Measurements from ENCODE around the gene RFK.
A peak's percentile ranks its signal among the peaks of the same experiment; 100 is the strongest.

Gene RFK

DNA sequence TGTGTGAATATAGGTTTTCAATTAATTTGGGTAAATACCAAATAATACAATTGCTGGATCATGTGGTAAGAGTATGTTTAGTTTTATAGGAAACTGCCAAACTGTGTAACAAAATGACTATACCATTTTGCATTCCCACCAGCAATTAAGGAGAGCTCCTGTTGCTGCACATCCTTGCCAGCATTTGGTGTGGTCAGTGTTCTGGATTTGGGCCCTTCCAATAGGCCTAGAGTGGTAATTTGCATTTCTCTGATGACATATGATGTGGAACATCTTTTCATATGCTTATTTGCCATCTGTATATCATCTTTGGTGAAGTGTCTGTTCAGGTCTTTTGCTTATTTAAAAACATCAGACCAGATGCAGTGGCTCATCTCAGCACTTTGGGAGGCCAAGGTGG is 11.6 kb upstream of the RFK start:
- DNase-seq, result no peak

GRCh38 chr9:76405340-76405739 is 11.1 kb upstream of the RFK start:
- no peak for DNase-seq

DNA sequence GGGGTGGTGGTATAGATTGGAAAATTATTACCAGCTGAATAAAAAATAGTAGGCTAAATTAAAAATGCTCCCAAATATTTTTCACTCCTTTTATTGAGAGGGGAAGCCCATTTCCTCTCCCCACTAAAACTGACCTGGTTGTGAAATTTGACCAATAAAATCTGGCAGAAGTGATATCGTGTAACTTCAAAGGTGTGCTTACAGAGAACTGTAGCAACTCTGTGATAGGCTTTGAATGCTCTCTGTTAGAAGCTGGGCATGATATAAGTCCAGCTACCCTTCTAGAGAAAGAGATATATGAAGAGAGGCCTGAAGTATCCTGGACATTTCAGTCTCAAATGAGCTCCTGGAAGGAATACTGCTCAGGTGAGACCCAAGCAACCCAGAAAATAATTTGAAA is 10.2 kb upstream of the RFK start:
- no peak for DNase-seq

- DNase-seq, result peak in 1 of 2 experiments; percentile 1
Observed at GRCh38 chr9:76403352-76403751, 9.1 kb upstream of the RFK start.

GRCh38 chr9:76401580-76402354 is 7.5 kb upstream of the RFK start:
- DNase-seq, result no peak

- no peak for DNase-seq
Observed at GRCh38 chr9:76401176-76401575, 7.0 kb upstream of the RFK start.

GRCh38 chr9:76400534-76401096 is 6.4 kb upstream of the RFK start:
- no peak for DNase-seq

- DNase-seq, result no peak
Observed at GRCh38 chr9:76399856-76400255, 5.6 kb upstream of the RFK start.

GRCh38 chr9:76396597-76396996 is 2.4 kb upstream of the RFK start:
- no peak for DNase-seq

GRCh38 chr9:76396144-76396543 is 1.9 kb upstream of the RFK start:
- no peak for DNase-seq

DNA sequence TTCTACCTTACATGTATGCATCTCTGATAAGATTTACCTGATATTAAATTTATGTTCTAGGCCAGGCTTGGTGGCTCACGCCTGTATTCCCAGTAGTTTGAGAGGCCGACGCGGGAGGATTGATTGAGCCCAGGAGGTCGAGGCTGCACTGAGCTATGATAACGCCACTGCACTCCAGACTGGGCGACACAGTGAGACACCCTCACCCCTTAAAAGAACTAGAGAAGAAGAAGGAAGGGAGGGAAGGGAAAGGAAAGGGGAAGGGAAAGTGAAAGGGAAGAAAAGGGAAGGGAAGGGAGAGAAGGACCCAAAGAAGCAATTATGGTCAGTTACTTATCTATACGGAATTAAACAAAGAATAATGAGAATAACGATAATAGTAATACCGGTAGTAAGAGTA is 1.2 kb upstream of the RFK start:
- no peak for DNase-seq

- no peak for DNase-seq
Observed at GRCh38 chr9:76394960-76395252, 680 bp upstream of the RFK start.

- DNase-seq, result no peak
Observed at GRCh38 chr9:76390656-76391055, 3.6 kb downstream of the RFK start.

GRCh38 chr9:76379494-76379893 is 14.7 kb downstream of the RFK start:
- DNase-seq, result no peak

- no peak for DNase-seq
Observed at GRCh38 chr9:76378367-76379073, 15.7 kb downstream of the RFK start.

GRCh38 chr9:76377791-76378190 is 16.4 kb downstream of the RFK start:
- DNase-seq, result no peak

DNA sequence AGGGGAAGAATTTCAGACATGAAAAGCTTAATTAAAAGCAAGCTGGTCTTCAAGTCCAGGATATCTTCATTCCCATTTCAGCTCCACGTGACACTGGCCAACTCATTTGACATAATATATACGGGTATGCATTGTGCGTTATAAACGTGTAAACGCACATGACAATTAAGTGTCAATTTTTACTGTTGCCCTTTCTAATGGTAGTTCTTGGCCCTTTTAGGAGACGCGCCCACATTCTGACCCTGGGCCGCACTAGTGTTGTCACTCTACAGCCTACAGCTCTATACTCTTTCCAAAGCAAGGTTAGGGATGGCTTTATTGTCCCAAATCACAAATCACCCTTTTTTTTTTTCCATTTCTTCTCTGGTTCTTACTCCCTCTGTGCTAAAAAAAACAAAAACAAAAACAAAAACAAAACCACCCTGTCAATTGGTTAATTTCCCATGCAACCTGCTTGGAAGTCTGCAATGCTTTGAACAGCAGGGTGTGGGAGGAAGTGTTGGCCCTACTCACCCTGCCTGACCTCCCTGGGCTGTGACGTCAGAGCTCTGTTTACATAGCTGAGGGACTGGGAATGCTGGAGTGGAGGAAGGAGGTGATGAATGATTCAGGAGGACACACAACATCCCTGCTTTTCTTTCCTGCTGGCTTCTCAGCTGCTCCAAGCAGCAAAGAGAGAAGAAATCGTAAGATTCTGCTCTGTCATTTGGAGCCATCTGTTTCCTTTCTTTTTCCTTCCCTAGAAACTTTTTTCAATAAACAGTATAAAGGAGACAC is 19.3 kb downstream of the RFK start:
- DNase-seq, result no peak

DNA sequence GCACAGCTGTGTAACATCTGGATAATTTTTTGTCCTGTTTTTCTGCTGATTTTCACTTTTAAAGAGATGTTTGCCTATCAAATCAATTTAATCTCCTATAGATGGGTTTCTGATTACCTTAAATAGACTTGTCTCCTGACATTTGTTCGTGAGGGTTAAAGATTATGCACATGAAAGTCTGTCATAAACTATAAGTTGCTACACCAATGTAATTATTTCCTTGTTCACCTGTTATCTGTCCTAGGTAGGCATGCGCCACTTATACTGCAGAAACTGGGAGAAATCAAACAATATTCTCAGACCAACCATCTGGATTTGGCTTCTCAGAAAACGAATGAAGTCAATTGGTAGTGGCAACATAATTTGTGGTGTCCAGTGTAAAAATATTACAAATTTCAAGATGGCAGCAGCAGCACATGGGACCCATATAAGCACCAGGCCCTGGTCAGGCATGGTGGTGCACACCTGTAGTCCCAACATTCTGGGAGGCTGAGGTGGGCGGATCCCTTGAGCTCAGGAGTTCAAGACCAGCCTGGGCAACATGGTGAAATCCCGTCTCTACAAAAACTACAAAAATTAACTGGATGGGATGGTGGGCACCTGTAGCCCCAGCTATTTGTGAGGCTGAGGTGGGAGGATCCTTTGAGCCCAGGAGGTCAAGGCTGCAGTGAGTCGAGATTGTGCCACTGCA is 20.3 kb downstream of the RFK start:
- DNase-seq, result no peak

DNA sequence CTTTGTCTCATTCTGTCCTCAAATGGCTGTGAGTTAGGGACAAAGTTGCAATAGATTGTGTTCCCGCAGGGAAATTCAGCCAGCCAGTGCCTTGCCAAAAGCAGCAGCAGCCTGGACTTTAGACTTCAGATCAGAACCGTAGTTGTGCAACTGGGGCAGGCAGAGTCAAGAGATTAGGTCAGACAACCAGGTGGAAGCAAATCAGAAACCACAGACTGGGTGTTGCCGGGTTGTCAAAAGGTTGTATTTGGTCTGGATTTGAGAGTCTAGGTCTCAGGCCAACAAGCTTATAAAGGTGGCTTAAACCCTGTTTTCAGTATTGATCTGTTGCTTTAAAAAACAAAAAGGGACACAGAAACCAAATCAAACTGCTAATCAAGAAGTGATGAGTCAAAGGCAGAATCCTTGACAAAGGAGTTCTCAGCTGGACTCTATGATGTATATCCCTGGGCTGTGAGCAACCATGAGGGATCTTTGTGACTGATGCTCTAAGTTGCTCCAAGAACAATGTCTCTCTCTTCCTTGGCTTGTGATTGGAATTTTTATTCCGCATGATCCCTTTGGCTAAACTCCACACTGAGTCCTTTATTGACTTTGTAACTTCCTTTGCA is 20.9 kb downstream of the RFK start:
- DNase-seq, result no peak

DNA sequence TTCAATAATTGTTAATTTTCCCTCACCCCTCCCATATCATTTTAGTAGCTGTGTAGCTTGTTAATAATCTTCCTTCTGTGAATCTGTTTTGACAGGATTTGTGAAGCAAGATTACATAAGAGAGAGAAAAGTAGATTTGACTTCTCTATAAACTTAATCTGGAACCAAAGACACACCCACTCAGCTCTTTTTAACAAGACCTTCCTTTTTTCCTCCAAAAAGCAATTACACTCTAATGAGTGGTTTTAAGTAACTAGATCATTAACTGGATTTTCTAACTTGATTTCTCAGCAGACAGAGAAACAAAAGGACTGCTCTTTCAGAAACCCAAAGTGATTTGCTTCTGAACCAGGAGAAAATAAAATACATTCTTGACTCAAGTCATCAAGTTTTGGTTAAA is 21.9 kb downstream of the RFK start:
- DNase-seq, result no peak

DNA sequence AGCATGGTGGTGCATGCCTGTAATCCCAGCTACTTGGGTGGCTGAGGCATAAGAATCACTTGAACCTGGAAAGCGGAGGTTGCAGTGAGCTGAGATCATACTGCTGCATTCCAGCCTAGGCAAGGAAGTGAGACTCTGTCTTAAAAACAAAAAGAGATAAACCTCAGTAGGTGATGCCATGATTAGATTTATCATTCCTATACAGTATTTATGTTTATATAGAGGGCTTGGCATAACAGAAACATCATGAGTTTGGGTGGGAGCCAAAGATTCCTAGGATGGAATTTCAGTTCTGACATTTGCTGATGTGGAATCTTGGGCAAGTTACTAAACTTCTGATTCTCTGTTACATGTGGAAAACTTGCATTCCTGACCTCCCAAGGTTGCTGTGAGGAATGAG is 22.3 kb downstream of the RFK start:
- no peak for DNase-seq

DNA sequence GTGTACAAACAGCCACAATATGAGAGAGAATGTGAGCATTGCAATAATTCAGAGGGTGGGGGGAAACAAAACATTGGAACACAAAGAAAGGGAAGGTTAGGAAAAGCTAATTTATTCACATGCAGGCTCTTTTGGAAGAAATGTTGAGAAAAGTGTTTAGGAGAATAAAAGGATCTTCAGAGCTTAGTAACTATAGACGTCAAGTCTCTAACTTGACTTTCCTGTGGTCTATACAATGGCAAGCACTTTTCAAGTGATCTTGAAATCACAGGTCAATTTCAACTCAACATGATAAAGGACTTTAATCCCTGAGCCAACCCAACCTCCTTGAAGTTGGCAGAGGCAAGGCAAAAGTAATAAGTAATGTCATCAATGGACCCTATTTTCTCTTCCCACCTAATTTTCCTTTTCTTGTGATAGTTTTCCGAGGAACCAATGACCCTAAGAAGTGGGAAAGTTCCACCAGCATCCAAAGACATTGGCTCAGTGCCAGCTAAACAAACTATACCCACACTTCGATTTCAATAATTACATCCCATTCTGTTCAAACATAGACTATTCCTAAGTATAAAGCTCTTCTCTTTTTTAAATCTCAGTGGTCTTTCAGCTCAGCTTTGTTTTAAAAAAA is 23.7 kb downstream of the RFK start:
- DNase-seq, result no peak
